Gastroesophageal sphincter (tissue), 4 donors: ENCODE data around the gene BCAS3. TPM values are rescaled to one million over a fixed set of nuclear protein-coding genes. Genes with fewer than 3 reads are reported as not detected.

ENCODE experiments used
- ATAC-seq: fragments of 150-250 bp; one replicate; pipeline ENCODE4 v1.9.1; 2016; ENCODE audit warnings: mild to moderate bottlenecking, moderate library complexity
- H3K27ac ChIP-seq, 4 donors: fragments of 200-600 bp; sonication (generic) in 3 of 4; 1 replicate in 3 of 4; 2 replicates in 1 of 4; pipeline ENCODE4 v1.5.1; 2016 to 2019
- H3K27me3 ChIP-seq: fragments of 200-600 bp; sonication (generic); one replicate; pipeline ENCODE4 v1.5.1; 2019
- H3K36me3 ChIP-seq, 2 donors: fragments of 200-600 bp; sonication (generic); one replicate each; pipeline ENCODE4 v1.5.1; 2019; ENCODE audit warnings: control low read depth in 1 of 2
- H3K4me1 ChIP-seq, 3 donors: fragments of 200-600 bp; sonication (generic); 1 replicate in 2 of 3; 2 replicates in 1 of 3; pipeline ENCODE4 v1.5.1; 2016 to 2019; ENCODE audit warnings: control low read depth in 2 of 3
- H3K4me3 ChIP-seq, 2 donors: fragments of 200-600 bp; sonication (generic); one replicate each; pipeline ENCODE4 v1.5.1; 2019; ENCODE audit warnings: mild to moderate bottlenecking in 1 of 2, moderate library complexity in 1 of 2
- H3K9me3 ChIP-seq, 3 donors: fragments of 200-600 bp; sonication (generic); one replicate each; pipeline ENCODE4 v1.5.1; 2017 to 2019; ENCODE audit warnings: control low read depth in 2 of 3
- CTCF ChIP-seq, 4 experiments: fragments of 200-600 bp in 2 of 4; fragments of 450-650 bp in 2 of 4; sonication (generic) in 1 of 4; IDR thresholded peaks; one replicate each; pipeline ENCODE4 v1.5.1; 2017 to 2019; ENCODE audit warnings: antibody characterized with exemption in 4 of 4, mild to moderate bottlenecking in 2 of 4, moderate library complexity in 2 of 4
- EP300 ChIP-seq: sonication (generic); formaldehyde crosslinking; IDR thresholded peaks from one replicate; pipeline ENCODE4 v1.6.1; 2017; ENCODE audit warnings: antibody characterized with exemption, mild to moderate bottlenecking
- POLR2A ChIP-seq, 2 donors: fragments of 450-650 bp; IDR thresholded peaks; one replicate each; pipeline ENCODE4 v1.6.1; 2017; ENCODE audit warnings: antibody characterized with exemption in 2 of 2, mild to moderate bottlenecking in 2 of 2, moderate library complexity in 1 of 2
- POLR2AphosphoS5 ChIP-seq: sonication (generic); formaldehyde crosslinking; IDR thresholded peaks from one replicate; pipeline ENCODE4 v1.6.1; 2017; ENCODE audit warnings: antibody characterized with exemption
- WGBS, 2 donors: methylation state at CpG; one replicate each; pipeline ENCODE4 v1.1.5; 2018; ENCODE audit warnings: low coverage in 1 of 2; 5-methylcytosine and 5-hydroxymethylcytosine counted together
- total RNA-seq, 4 donors: library from RNA; depleted of rRNA; stranded (reverse); fragments of >200 nt; gene quantifications; one replicate each; pipeline ENCODE4 v1.1.0, GENCODE V29; 2016

Gene BCAS3
- total RNA-seq, 4 donors from 2014 or later = 18.8 to 37.0 (median 34.5) TPM

GRCh38 chr17:60645918-60646523 is 31.6 kb upstream of the BCAS3 start:
- no peak overlapping the region for H3K27ac ChIP-seq

DNA sequence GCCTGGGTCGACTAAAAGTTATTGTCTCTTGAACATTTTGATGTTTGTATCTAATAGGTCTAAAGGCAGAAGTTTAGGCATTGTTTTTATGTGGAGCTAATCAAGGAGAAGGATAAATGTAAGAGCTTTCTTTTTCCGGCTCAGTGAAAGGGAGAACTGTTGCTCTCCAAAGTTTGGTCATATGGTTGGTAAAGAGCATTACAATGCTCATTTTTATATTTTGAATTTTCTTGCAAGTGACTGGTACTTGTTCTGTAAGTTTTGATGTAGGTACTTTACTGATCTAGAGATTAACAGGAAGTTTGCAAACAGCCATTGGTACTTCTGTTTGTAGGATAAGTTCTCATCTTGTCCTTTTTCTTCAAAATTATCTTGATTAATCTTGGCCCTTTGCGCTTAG is 30.9 kb upstream of the BCAS3 start:
- Histone ChIP-seq H3K36me3 (peaks cover 0 to 46% of the 10 kb centered on the region in 2 donors), H3K4me1 (peaks cover 0 to 19% (median 0%) of the 10 kb centered on the region in 3 donors), H3K9me3 (no peaks in the 10 kb centered on the region), H3K4me3 (no peak overlapping the region), H3K27me3 (no peaks in the 10 kb centered on the region), H3K27ac (no peak overlapping the region)
- TF ChIP-seq POLR2AphosphoS5 (no peak), CTCF (IDR thresholded peaks at IDR 0.05) (no peak), POLR2A (IDR thresholded peaks at IDR 0.05) (no peak)
- ATAC-seq = no peak
- WGBS, 2 donors = 71 to 79% methylated on average over 2 to 3 of the region's 3 CpGs

More at GRCh38 chr17:60645918-60646523, 31.6 kb upstream of the BCAS3 start:
- TF ChIP-seq POLR2A (IDR thresholded peaks at IDR 0.05) (no peak), EP300 (no peak), POLR2AphosphoS5 (no peak), CTCF (IDR thresholded peaks at IDR 0.05) (no peak)
- no peak overlapping the region for H3K4me3 ChIP-seq
- ATAC-seq = no peak
- 86 to 97% methylated on average over 3 of the region's 3 CpGs for WGBS, 2 donors
- H3K27me3 ChIP-seq = no peaks in the 10 kb centered on the region
- H3K9me3 ChIP-seq = no peaks in the 10 kb centered on the region
- peaks cover 0 to 25% (median 0%) of the 10 kb centered on the region in 3 donors for H3K4me1 ChIP-seq
- H3K36me3 ChIP-seq = peaks cover 0 to 39% of the 10 kb centered on the region in 2 donors

- no peaks in the 10 kb centered on the region for H3K9me3 ChIP-seq
- H3K4me1 ChIP-seq = peaks cover 0 to 15% (median 0%) of the 10 kb centered on the region in 3 donors
- no peak overlapping the region for H3K4me3 ChIP-seq
- no peak overlapping the region for H3K27ac ChIP-seq
- WGBS, 2 donors = 94% methylated on average over 1 of the region's 1 CpG; no CpG with 5 or more reads in 1 of the 2 donors
- H3K36me3 ChIP-seq = peaks cover 0 to 52% of the 10 kb centered on the region in 2 donors
- H3K27me3 ChIP-seq = no peaks in the 10 kb centered on the region
- ATAC-seq = no peak
- TF ChIP-seq POLR2A (IDR thresholded peaks at IDR 0.05) = no peak
- TF ChIP-seq EP300 = no peak
- no peak for TF ChIP-seq CTCF (IDR thresholded peaks at IDR 0.05)
- no peak for TF ChIP-seq POLR2AphosphoS5
These were observed 29.9 kb upstream of the BCAS3 start for GRCh38 chr17:60647705-60648104.

GRCh38 chr17:60652454-60653247 is 25.0 kb upstream of the BCAS3 start:
- no peaks in the 10 kb centered on the region for H3K9me3 ChIP-seq
- H3K27ac ChIP-seq = no peak overlapping the region
- WGBS, 2 donors = 94 to 100% methylated on average over 1 to 2 of the region's 2 CpGs
- TF ChIP-seq POLR2A (IDR thresholded peaks at IDR 0.05) (no peak), CTCF (IDR thresholded peaks at IDR 0.05) (no peak), EP300 (no peak), POLR2AphosphoS5 (no peak)
- no peaks in the 10 kb centered on the region for H3K4me1 ChIP-seq
- no peaks in the 10 kb centered on the region for H3K27me3 ChIP-seq
- no peak for ATAC-seq
- H3K36me3 ChIP-seq = peaks cover 0 to 60% of the 10 kb centered on the region in 2 donors
- no peak overlapping the region for H3K4me3 ChIP-seq
